ENCODE data around the gene ARRB1. TPM values are rescaled to one million over a fixed set of nuclear protein-coding genes. Genes with fewer than 3 reads are reported as not detected.

Gene ARRB1
- total RNA-seq, 1 donor from 2014 or later = 1.0 TPM

DNA sequence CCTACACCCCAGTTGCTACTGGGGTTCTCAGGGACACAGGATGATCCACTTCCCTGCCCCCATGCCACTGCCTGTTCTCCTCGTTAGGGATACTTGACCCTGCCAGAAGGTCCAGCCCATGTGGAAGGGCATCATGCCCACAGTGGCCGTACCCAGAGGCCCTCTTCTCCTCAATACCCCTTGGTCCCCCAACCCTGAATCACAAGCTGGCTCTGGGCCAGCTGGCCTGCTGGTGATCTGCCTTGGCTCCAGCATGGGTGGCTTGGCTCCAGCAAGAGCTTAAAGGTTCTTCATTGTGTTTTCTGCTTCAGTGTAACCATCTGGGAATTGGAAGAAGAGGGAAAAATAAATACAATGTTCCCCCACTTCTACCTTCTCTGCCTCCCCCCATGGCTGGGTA lies 122.0 kb downstream of the ARRB1 start:
- H2AFZ ChIP-seq (replicated peaks) = no peak overlapping the region
- Mint-ChIP-seq H3K36me3 (no peaks in the 10 kb centered on the region), H3K9me3 (no peaks in the 10 kb centered on the region)

DNA sequence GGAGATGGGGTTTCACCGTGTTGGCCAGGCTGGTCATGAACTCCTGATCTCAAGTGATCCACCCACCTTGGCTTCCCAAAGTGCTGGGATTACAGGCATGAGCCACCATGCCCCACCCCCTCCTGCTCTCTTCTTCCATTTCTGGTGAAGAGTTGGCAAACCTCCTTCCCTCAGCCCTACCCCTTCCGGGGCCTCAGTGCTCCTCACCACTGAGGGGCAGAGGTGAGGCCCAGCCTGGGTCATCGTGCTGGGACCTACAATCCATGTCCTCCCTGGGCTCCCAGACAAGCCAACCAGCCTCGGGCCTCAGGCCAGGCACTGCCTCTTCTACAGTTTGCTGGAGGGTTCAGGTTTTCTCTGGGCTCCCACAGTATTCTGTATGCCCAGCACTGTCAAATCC lies 125.7 kb downstream of the ARRB1 start:
- Histone ChIP-seq H3K4me2 (no peak overlapping the region), H3F3A (ENCODE audit: low read depth) (no peaks in the 10 kb centered on the region), H4K20me1 (ENCODE audit: low read depth) (no peaks in the 10 kb centered on the region), H3K79me2 (ENCODE audit: low read depth) (no peaks in the 10 kb centered on the region), H3K27ac (no peak overlapping the region), H3K4me1 (no peaks in the 10 kb centered on the region), H2AFZ (replicated peaks) (no peak overlapping the region), H3K36me3 (no peaks in the 10 kb centered on the region), H3K4me3 (no peak overlapping the region), H3K27me3 (no peaks in the 10 kb centered on the region), H3K9ac (no peak overlapping the region), H3K9me3 (ENCODE audit: low read depth) (no peaks in the 10 kb centered on the region)
- H3K36me3 Mint-ChIP-seq = no peaks in the 10 kb centered on the region
- H3K9me3 Mint-ChIP-seq = no peaks in the 10 kb centered on the region
- peaks cover 9% of the 10 kb centered on the region for H3K27me3 Mint-ChIP-seq (ENCODE audit: insufficient read depth, low read depth)
- no peak for DNase-seq (ENCODE audit: low spot score)
- no peak overlapping the region for H3K27ac Mint-ChIP-seq
- peaks cover 6% of the 10 kb centered on the region for H3K4me1 Mint-ChIP-seq
- H3K4me3 Mint-ChIP-seq = no peak overlapping the region
- no peak for TF ChIP-seq EZH2phosphoT487 (IDR thresholded peaks at IDR 0.05)
- TF ChIP-seq, protein P1, sequence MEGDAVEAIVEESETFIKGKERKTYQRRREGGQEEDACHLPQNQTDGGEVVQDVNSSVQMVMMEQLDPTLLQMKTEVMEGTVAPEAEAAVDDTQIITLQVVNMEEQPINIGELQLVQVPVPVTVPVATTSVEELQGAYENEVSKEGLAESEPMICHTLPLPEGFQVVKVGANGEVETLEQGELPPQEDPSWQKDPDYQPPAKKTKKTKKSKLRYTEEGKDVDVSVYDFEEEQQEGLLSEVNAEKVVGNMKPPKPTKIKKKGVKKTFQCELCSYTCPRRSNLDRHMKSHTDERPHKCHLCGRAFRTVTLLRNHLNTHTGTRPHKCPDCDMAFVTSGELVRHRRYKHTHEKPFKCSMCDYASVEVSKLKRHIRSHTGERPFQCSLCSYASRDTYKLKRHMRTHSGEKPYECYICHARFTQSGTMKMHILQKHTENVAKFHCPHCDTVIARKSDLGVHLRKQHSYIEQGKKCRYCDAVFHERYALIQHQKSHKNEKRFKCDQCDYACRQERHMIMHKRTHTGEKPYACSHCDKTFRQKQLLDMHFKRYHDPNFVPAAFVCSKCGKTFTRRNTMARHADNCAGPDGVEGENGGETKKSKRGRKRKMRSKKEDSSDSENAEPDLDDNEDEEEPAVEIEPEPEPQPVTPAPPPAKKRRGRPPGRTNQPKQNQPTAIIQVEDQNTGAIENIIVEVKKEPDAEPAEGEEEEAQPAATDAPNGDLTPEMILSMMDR (IDR thresholded peaks at IDR 0.05) = no peak
- TF ChIP-seq EZH2 (IDR thresholded peaks at IDR 0.05) = no peak

More for the DNA sequence above, 122.0 kb downstream of the ARRB1 start:
- Histone ChIP-seq H4K20me1 (ENCODE audit: low read depth) (peaks cover 14% of the 10 kb centered on the region), H3K9me3 (ENCODE audit: low read depth) (no peaks in the 10 kb centered on the region), H3K4me1 (no peaks in the 10 kb centered on the region), H3K4me2 (no peak overlapping the region), H3K36me3 (no peaks in the 10 kb centered on the region), H3K4me3 (no peak overlapping the region), H3K79me2 (ENCODE audit: low read depth) (no peaks in the 10 kb centered on the region), H3K9ac (no peak overlapping the region), H3K27ac (no peak overlapping the region), H3F3A (ENCODE audit: low read depth) (no peaks in the 10 kb centered on the region), H3K27me3 (no peaks in the 10 kb centered on the region)
- Mint-ChIP-seq H3K4me1 (peaks cover 6% of the 10 kb centered on the region), H3K27me3 (ENCODE audit: insufficient read depth, low read depth) (peaks cover 14% of the 10 kb centered on the region), H3K4me3 (no peak overlapping the region), H3K27ac (no peak overlapping the region)
- TF ChIP-seq EZH2 (IDR thresholded peaks at IDR 0.05) (no peak), EZH2phosphoT487 (IDR thresholded peaks at IDR 0.05) (no peak)
- TF ChIP-seq, protein P1 (IDR thresholded peaks at IDR 0.05) = no peak
- no peak for DNase-seq (ENCODE audit: low spot score)

DNA sequence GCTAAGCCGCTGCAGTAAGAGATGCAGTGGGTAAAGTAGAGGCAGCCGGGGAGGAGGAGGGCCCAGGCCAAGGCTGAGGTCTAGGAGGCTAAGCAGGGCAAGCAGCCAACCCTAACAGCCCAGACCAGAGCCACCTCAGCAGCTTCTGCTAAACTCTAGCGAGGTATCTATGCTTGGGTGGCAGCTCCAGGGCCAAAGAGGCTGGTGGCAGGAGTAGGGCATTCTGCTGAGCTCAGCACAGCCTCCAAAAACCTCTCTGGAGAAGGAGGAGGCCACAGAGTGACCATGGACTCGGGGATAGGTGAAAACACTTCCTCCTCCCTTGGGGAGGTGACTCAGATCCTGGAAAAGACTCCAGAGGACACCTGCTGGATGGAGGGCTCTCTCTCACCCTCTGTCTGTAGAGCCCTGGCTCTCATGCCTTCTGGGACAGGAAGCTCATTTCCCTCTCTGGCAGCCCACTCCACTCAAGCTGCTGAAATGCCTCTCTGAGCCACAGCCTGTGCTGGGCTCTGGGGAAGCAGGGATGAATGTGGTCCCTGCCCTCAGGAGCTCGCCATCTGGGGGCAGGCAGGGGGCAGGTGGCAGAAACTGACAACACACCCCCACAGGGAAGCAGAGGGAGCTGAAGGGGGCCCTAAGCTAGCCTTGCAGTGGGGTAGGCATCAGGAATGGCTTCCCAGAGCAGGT lies 127.4 kb downstream of the ARRB1 start:
- H3K4me1 ChIP-seq = no peaks in the 10 kb centered on the region
- no peak overlapping the region for H3K4me3 Mint-ChIP-seq
- no peak overlapping the region for H3K9ac ChIP-seq
- no peaks in the 10 kb centered on the region for H3K36me3 ChIP-seq
- H3K27ac Mint-ChIP-seq = no peak overlapping the region
- H3K4me2 ChIP-seq = no peak overlapping the region
- H3K27ac ChIP-seq = no peak overlapping the region
- no peaks in the 10 kb centered on the region for H3K9me3 ChIP-seq (ENCODE audit: low read depth)
- H3F3A ChIP-seq (ENCODE audit: low read depth) = no peaks in the 10 kb centered on the region
- no peak overlapping the region for H2AFZ ChIP-seq (replicated peaks)
- H3K27me3 ChIP-seq = no peaks in the 10 kb centered on the region
- H3K79me2 ChIP-seq (ENCODE audit: low read depth) = no peaks in the 10 kb centered on the region
- no peaks in the 10 kb centered on the region for H4K20me1 ChIP-seq (ENCODE audit: low read depth)
- no peaks in the 10 kb centered on the region for H3K9me3 Mint-ChIP-seq
- no peak for DNase-seq (ENCODE audit: low spot score)
- H3K4me3 ChIP-seq = no peak overlapping the region
- H3K27me3 Mint-ChIP-seq (ENCODE audit: insufficient read depth, low read depth) = peaks cover 10% of the 10 kb centered on the region
- peaks cover 6% of the 10 kb centered on the region for H3K4me1 Mint-ChIP-seq
- TF ChIP-seq EZH2phosphoT487 (IDR thresholded peaks at IDR 0.05) (no peak), EZH2 (IDR thresholded peaks at IDR 0.05) (no peak)
- TF ChIP-seq, protein P1 (IDR thresholded peaks at IDR 0.05) = no peak
- H3K36me3 Mint-ChIP-seq = no peaks in the 10 kb centered on the region

Measured in neural progenitor cell (in vitro differentiated cells).